Measurements from ENCODE around the gene SLC7A1.

Gene SLC7A1

DNA sequence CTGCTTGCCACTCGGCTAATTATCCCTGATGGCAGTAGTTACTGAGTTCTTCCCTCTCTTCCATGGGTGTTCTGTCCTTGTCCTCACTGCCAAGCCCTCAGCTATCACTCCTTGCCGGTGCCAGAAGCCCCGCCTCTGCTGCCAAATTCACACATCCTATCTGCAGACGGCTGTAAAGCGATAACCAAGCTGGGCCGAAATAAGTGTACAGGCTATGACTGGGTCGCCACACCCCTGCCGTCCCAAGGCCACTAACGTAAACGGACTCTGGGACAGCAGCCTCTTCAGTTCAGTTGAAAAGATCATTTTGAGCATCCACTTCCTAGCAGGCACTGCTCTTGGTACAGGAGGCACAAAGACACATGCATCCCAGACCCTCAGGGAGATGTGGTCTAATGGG is 13.3 kb downstream of the SLC7A1 start:
- DNase-seq: no peak

DNA sequence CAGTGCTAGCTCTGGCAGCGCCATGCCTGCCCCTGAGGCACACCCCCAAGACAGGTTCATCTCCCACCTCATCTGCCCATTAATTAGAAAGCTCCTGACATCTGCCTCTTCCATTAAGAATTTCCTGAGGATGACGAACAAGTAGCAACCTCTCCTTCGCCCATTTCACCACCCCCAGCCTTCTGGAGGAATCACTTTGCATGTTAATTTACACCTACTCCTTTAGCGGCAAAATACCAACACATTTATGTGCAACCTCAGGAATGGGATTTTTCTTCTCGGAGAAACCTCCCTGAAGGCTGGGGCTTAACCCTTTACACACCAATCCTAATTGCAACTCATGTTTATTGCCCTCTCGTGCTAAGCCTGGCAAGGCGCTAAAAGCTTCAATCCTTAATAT is 13.8 kb downstream of the SLC7A1 start:
- no peak for DNase-seq

DNA sequence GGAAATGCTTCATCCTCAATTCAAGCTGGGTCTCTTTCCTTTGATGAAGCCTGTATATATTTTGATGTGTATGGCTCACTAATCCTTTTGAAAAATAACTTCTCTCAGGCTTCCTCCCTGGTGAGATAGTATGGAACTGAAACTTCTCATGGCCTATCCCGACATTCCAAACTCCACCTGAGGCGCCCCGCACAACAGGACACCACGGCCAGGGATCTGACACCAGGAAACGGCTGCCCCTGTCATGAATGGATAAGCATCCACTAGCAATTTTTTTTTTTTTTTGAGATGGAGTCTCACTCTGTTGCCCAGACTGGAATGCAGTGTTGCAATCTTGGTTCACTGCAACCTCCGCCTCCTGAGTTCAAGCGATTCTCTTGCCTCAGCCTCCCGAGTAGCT is 16.4 kb downstream of the SLC7A1 start:
- DNase-seq: no peak

DNA sequence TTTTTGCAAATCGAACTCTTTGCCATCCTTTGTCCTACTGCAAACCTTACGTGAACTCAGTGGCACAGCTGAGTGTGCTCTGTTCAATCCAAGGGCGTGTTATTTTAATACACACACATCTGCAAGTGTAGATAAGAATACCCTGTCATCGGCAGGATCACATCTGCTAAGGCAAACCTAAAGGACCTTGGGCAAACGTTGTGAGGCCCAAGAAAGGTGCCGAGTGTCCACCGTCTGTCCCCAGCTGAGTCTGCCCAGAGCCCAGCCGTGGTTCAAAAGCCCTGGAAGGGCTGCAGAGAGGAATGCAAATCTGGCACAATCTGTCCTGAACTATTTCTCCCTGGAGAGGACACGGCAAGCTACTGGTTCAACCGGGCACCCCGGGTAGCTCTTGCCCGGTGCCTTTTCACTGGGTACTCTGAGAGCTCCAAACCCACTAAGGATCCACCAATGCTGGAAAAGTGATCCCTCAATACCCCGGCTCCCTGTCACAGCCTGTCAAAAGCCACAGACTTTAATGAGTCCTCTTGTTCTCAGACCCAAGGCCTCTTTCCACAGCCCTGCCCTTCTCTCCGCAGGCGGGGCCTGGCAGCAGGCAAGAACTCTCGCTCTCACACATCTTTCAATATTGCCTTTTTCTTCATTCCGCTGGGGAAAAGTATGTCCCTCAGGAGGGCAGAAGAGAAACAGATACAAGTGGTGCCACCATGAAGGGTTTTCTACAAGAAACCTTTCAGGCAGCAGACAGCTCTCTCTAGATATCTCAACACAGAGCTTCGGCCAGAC is 17.0 kb downstream of the SLC7A1 start:
- DNase-seq: no peak

DNA sequence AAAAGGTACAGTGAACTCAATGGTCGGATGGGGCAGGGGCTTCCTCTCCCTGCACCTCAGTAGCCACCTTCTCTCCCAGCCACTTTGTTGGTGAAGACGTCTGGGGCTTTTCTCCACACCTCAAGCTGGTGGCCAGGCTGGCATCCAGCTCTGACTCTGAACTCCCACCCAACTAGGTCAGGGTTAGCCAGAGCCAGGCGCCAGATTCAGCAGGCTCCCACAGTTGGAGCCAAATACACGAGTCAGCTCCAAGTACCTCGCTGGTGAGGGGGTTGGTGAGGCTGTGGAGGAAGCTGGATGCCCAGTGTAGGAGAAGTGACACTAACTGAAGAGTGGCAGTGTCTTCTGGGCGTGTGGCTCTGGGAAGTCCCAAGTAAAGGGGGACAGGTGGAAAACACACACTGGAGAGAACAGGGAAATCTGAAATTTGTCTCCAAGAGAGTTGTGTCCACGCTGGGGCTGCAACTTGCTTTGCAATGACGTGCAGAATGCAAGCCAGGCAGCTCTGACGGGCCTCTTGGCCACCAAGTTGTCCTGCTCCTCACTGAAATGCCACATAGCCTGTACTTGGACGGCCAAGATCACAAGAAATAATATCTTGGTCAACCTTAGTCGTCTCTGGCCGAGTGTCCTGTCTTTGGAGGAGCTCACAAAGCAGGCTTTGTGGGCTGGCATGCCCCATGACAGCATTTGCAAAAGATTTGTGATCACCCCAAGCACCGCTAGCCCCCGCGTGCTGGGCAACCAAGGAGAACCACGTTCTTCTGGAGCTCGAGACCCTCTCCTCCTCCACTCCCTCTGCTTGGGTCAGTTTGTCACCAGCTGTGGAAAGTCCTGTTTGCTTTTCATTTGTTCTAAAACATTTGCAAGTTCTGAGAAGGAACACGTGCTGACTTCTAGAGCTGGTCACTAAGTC is 18.1 kb downstream of the SLC7A1 start:
- no peak for DNase-seq

DNA sequence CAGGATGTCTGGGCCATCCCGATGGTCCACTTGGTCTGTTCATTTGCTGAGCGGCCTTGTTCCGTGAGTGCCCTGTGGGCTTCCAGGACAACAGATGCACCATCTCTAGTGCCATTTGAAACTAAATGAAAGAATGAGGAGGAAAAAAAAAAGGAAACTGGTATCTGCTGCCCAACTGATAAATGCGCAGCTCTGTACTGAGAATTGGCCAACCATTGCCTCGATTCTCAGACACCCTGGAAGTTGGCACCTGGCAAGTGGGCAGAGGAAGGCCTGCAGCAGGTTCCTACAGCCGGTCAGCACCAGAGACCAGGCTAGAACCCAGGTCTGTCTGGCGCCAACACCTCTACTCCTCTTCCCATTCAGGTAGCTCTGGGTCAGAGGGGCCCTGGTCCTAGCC is 18.9 kb downstream of the SLC7A1 start:
- no peak for DNase-seq

DNA sequence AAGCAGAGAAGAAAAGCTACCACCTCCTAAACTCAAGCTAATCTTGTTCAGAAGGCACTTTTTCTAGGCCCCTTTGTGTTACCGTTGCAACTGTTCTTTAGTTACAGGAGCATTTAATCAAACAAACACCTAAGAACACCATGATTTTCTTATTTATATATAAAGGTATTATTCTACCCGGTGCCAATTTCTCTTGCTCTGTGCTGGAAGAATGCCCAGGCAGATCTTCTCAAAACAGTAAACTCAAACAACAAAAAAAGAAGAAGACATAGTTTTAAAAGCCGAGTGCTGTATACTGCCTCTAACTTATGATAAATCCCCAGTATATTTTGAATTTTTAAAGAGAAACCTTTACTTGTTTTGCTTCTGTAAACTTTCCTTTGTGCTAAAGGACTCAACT is 20.4 kb downstream of the SLC7A1 start:
- DNase-seq: no peak

DNA sequence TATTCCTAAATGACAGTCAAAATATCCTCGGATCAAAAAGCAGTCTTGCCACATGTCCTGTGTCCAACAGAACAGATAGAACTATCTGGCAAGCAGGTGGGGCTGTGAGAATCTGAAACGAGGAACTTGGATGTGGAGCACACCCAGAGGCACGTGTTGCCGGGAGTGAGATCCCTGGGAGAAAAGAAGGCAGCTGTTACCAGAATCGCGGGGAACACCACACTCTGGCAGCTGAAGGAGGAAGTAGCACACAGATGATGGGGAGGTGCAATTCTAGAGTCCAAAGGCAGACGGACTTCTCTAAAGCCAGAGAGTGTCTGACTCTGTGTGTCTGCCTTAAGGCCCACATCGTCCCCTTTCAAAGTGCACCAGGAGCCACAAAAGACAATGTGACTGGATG is 22.3 kb downstream of the SLC7A1 start:
- no peak for DNase-seq

DNA sequence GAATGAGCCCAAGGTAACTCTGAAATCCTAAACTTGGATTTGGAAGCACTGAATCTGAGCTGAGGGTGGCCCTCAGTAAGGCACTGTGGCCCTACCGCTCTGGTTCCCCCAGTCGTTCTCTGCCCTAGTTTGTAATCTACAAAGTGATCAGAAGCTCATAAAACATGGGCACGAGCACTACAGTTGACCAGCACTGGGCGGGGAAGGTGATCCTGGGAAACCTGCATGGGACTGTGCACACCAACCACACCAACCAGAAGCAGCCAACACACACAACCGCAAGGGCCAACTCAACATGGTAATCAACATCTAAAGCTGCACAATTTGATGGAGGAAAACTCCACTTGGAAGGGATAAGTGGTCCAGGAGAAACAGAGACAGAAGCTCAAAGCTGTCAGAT is 22.9 kb downstream of the SLC7A1 start:
- DNase-seq: no peak

DNA sequence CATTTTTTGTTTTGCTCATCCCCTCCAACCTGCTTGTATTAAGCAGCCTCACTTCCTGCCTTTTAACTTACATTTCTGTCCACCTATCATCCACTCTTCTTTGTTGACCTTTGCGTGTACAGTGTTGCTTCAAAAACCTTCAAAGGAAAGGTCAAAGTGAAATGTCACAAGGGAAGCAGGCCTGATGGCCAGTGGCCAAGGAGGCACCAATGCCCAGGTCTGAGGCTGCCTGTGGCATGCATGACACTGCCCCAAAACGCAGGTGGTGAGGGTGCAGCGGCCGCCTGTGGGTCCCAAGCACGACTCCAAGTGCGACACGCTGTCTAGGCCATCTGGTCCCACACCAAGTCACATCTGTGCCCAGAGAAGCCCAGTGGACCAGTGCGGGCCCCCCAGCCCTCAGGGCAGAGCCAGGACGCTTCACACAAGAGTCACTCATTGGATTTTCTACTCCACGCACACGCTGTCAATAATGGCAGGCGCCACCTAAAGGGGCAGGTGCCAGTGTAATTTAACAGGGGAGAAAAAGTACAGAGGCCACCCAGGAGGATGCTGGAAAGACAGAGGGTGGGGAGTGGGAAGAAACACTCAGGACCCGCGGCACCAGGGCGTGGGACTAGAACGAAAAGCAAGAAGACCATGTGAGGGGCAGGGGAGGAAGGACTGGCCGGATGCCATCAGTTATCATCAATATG is 23.5 kb downstream of the SLC7A1 start:
- DNase-seq: no peak

DNA sequence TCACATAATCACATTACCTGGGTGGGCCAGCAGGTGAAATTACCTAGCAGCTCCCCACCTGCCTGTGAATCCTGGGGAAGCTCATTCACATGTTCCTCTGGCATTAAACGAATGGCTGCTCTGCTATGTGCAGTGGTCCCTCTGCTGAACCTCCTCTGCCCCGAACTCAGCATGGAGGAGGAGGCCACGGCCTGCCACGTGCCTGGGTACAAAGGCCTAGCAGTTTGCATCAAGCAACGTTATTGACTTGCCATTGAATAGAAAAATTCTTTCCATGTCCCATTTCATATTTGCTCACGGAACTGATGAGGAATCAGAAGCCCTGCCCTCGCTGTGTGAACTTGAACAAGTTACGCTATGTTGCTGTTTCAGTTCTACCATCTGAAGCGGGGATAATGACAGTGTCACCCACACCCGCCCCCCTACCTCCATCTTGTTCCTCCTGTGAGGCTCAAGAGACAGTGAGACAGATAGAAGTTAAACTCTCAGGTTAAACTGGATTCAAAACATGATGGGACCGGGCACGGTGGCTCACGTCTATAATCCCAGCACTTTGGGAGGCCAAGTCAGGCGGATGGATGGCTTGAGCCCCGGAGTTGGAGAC is 25.3 kb downstream of the SLC7A1 start:
- DNase-seq: no peak

DNA sequence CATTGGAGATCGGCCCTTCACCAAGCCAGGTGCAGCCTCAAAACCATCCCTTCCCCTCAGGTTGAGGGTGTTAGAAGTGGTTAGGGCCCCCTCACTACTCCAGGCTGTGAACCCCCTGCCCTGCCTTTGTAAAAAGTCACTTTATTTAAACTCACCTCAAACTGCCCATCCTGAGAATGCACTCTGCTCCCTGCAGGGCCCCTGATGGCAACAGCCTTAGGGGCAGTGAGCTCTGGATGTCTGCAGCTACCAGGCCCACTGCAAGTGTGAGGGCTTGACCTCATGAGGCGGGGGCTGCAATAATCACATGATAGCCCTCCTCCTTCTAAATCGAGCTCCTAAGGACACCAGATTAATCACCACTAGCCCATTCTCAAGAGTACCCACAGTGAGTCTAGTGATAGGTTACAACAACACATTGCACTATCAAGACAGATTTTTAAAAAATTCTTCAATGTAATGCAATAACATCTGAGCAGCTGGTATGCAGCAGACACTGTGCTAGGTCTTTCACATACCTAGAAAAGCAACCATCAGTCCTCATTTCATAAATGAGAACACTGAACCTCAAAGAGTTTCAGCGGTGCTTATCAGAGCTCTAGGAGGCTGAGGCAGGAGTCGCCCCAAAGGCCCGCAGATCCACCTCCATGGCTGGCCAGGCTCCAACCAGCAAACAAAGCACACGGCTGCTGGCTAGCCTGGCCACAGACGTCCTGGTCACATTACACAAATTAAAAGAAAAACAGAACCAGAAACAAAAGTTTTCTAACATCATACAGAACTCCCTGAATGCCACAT is 26.0 kb downstream of the SLC7A1 start:
- no peak for DNase-seq

DNA sequence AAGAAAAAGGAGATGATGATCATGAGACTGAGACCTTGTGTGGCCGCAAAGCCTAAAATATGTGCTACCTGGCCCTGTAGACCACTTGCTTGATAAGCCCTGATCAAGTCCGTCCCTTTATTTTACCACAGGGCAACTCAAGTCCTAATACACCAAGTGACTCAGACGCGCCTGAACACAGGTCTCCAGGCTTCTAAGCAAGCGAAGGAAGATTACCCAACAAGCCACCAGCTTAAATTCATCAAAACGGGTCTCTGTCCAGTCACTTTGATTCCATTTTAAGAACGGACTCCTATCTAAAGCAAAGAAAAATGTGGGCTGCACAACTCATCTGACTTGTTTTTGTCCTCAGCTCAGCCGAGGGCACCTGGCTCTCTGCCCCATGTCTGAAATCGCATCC is 26.8 kb downstream of the SLC7A1 start:
- DNase-seq: no peak

DNA sequence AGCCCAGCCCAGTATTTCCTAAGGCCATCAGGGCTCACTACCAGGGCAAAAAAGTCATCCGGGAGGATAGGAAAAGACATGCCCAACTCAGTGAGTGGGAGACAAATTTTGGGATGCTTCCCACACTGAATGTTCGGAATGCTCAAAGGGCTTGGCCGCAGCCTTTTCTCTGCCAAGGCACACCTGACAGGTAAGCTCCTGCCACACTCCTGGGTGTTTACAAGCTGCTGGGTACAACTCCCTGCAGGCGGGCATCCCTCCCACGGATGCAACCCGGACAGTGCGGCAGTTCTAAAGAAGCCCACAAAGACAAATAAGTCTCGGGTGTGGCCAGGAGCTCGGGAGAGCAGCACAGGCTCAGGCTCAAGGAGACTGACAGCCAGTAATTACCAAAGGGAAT is 28.1 kb downstream of the SLC7A1 start:
- DNase-seq: no peak

DNA sequence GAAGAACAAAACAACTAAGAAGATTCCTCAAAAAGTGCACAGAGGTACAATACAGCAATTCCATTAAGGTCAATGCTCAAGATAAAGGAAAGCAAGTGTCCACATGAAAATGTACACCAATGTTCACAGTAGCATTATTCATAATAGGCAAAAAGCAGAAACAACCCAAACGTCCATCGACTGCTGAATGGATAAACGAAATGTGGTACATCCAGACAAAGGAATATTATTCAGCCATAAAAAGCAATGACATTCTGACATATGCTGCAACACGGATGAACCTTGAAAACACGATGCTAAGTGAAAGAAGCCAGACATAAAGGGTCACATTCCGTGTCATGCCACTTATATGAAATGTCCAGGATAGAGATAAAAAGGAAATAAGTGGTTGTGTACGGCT is 29.3 kb downstream of the SLC7A1 start:
- DNase-seq: no peak

DNA sequence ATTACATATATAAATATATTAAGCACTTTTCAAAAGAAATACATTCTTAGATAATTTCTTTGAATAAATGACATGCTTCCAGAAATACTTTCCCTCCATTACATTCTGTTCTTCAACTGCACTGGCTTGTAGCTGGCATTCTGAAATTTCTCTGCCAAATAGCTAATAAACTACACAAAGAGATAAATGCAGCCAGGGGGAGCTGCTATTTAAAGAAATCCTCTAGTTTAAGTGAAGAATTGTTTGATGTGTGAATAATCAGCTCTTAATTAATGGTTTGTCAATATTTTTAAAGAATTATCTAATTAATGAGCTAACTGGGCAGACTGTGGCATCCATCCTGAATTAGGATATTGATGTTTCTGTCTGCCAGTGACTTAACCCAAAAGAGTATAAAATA is 30.7 kb downstream of the SLC7A1 start:
- no peak for DNase-seq

DNA sequence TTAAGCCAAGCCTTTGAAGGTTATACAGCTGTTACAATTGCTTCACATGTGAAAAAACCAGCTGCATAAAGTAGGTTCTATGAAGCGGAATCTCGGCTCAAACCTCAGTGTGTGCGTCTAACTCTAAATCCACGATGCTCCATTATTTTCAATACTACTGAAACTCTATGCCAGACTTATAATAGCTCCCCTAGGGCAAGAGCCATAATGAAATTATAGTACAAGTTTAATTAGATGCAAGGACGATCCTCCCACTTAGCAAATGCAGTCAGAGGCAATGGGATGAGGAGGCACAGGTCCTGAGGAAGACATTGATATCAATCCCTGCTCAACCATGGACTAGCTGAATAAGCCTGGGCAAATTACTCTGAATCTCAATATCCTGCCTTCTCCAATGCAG is 31.1 kb downstream of the SLC7A1 start:
- DNase-seq: no peak

DNA sequence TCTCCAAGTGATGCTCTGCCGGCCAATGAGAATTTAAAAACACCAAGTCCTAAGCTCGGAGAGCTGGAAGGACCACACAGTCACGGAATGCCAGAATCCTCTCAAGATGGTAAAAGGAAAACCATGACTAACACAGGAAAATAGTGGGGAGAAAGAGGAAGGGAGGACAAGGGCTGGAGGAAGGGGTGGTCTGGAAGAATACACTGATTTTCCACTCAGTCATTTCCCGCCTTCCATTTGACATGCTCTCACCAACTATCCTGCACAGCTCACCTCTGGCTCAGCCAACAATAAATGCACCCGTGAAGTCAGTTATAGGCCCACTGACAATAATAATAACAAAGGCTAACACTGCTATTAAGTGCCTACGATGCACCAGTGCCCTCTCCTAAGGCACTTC is 31.5 kb downstream of the SLC7A1 start:
- no peak for DNase-seq

DNA sequence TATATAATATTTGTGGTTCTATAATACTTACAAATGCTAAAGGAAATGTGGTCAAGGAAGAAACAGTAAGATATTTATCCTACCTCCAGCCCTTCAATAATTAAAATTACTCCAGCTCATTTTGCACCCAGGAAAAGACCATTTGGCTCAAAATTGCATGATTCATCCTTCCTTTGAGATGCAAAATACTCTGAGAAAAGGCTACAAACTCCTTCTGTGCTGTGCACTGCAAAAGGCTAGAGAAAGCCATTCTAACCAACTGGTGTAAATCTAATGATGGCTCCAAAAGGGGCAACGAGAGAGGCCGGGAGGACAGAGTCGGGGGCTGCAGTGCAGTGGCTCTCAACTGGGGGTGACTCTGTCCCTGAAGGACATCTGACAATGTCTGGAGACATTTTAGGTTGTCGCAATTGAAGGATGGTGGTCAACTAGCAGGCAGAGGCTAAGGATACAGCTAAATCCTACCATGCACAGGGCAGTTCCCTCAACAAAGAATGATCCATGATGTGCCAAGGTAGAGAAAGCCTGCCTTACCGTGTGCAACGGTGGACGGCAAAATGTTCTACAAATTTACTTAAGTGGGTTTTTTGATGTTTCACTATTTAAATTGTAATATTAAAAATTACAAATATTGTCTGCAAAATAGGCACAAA is 32.6 kb downstream of the SLC7A1 start:
- DNase-seq: no peak

DNA sequence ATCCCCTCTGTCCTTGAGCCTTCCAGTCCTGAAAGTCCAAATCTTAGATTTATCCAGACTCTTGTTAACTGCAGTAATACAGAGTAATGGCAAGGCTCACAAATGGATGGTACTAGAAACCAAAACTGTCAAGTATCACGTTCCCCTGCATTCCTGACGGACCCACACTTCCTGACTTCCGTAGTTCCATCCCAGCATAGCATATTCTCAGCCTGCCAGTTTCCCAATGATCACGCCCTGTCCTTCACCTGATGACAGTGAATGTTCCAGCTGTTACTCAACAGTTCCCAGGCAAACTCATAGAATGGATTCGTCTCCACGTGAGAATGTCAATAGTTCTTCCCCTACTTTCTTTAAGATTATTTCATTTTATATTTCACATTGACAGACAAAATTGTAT is 33.6 kb downstream of the SLC7A1 start:
- DNase-seq: no peak

DNA sequence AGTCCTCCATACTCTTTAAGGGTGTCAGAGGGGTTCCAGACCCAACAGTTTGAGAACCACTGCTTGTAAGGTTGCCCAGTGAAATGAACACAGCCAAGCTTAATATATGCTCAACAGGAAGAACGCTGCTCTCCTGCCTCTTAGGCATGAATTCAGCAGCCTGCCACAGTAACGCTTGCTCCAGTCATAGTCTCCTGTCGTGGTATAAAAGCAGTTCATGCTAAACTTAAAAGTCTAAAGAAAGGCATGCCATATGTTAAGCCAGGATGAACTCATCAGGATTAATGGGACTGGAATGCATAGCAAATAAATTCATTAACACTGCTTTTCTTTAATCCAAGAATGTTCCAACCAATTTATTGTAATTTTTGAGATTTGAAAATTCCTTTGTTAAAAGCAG is 38.7 kb downstream of the SLC7A1 start:
- no peak for DNase-seq

DNA sequence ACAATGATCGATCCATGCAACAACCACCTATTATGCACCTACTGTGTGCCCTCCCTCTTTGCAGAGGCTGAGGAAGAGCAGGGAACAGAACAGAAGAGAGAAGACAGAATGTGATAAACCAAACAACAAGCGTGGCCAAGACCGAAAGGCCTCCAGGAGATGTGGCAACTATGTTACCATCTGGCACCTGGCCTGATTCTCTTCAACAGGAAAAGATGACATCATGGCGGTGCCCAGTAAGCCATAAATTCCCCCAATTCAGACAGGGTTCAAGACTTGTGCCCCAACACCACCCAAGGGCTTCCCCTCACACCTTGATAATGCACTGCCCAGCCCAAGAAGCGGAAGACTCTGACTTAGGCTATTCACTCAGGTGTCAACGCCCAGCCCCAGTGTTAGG is 44.3 kb downstream of the SLC7A1 start:
- no peak for DNase-seq
